ENCODE data around the gene SLC6A19. TPM values are rescaled to one million over a fixed set of nuclear protein-coding genes. Genes with fewer than 3 reads are reported as not detected.
A peak's percentile ranks its signal among the peaks of the same experiment; 100 is the strongest.

SLC6A19 gene
- total and polyA plus RNA-seq, 9 of the 15 experiments (the other 6 are each of a cell fraction or from before 2014, with no cell fraction given), result 0.03 to 1.6 (median 0.59) TPM

DNA sequence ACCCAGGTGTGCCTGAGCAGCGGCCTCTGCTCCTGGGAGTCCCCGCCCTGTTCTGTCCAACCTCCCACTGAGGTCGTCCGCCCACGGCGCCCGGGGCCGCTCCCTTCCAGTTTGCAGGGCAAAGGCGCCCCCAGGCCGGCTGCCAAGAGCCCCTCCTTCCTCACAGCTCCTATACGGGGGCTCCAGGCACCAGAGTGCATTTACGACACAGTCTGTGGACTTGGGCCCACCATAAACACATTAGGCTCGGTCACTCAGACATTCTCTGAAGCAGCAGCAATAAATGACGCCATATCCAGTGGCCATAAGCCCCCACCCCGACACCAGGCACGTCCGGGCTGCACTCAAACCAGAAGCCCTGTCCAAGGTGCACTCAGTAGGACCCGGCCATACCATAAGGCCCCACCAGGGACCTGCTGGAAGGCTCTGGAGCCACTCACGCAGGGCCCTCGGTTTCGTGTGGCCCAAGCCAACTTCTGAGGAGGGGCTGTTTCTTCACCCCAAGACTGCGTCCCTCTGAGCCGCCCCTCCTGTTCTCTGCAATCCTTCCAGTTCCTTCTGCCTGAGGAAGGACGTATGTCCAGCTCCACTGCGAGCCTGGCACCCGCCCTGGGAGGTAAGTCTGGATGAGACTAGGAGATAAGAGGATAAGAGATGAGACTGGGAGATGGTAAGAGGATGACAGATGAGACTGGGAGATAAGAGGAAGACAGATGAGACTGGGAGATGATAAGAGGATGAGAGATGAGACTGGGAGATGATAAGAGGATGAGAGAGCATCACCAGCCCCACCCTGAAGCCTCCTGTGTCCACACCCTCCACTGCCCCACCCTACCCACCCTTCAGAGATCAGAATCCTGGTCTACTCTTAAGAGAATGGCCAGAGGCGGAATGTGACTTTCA lies 50.5 kb downstream of the SLC6A19 start (continued):
- TF ChIP-seq, protein P1, sequence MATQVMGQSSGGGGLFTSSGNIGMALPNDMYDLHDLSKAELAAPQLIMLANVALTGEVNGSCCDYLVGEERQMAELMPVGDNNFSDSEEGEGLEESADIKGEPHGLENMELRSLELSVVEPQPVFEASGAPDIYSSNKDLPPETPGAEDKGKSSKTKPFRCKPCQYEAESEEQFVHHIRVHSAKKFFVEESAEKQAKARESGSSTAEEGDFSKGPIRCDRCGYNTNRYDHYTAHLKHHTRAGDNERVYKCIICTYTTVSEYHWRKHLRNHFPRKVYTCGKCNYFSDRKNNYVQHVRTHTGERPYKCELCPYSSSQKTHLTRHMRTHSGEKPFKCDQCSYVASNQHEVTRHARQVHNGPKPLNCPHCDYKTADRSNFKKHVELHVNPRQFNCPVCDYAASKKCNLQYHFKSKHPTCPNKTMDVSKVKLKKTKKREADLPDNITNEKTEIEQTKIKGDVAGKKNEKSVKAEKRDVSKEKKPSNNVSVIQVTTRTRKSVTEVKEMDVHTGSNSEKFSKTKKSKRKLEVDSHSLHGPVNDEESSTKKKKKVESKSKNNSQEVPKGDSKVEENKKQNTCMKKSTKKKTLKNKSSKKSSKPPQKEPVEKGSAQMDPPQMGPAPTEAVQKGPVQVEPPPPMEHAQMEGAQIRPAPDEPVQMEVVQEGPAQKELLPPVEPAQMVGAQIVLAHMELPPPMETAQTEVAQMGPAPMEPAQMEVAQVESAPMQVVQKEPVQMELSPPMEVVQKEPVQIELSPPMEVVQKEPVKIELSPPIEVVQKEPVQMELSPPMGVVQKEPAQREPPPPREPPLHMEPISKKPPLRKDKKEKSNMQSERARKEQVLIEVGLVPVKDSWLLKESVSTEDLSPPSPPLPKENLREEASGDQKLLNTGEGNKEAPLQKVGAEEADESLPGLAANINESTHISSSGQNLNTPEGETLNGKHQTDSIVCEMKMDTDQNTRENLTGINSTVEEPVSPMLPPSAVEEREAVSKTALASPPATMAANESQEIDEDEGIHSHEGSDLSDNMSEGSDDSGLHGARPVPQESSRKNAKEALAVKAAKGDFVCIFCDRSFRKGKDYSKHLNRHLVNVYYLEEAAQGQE (IDR thresholded peaks at IDR 0.05; ENCODE audit: borderline replicate concordance), result 0 out of 2 replicates have a peak, but pooled peaks have one; percentile 19
- TF ChIP-seq, protein P1 (CRISPR knock-in tag; IDR thresholded peaks at IDR 0.05; ENCODE audit: low read depth), result no peak

Measured in K562 (cell line).